ENCODE measurements around the gene CLASP2.

DNA sequence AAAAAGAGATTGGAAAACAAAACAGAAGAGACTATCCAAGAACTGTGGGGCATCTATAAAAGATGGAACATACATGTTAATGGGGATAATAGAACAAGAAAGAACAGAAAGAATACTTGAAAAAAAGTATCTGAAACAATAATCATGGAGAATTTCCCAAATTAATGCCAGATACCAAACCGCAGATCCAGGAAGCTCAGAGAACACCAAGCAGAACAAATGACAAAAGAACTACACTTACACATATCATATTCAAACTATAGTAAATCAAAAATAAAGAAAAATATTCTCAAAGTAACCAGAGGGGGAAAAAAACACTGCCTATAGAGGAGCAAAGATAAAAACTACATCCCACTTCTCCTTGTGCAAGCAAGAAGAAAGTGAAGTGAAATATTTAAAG, 40.0 kb downstream of the CLASP2 start:
- TF ChIP-seq, protein P1, sequence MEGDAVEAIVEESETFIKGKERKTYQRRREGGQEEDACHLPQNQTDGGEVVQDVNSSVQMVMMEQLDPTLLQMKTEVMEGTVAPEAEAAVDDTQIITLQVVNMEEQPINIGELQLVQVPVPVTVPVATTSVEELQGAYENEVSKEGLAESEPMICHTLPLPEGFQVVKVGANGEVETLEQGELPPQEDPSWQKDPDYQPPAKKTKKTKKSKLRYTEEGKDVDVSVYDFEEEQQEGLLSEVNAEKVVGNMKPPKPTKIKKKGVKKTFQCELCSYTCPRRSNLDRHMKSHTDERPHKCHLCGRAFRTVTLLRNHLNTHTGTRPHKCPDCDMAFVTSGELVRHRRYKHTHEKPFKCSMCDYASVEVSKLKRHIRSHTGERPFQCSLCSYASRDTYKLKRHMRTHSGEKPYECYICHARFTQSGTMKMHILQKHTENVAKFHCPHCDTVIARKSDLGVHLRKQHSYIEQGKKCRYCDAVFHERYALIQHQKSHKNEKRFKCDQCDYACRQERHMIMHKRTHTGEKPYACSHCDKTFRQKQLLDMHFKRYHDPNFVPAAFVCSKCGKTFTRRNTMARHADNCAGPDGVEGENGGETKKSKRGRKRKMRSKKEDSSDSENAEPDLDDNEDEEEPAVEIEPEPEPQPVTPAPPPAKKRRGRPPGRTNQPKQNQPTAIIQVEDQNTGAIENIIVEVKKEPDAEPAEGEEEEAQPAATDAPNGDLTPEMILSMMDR (IDR thresholded peaks at IDR 0.05; ENCODE audit: borderline replicate concordance, extremely low read depth, low read length, poor library complexity, severe bottlenecking) = no peak
- no peak for TF ChIP-seq EZH2 (IDR thresholded peaks at IDR 0.05; ENCODE audit: borderline replicate concordance, low read depth, low read length, severe bottlenecking)

All from DND-41 (cell line).